HepG2 (cell line): ENCODE results near the gene NKAIN2. TPM values are rescaled to one million over a fixed set of nuclear protein-coding genes. Genes with fewer than 3 reads are reported as not detected.

Experiments
- SAFB2 ChIP-seq: sonication (generic); formaldehyde crosslinking; IDR thresholded peaks from 2 replicates; pipeline ENCODE4 v1.5.1; 2020; ENCODE audit warnings: missing genetic modification reagents, low read depth, mild to moderate bottlenecking, borderline replicate concordance
- YY1 ChIP-seq: IDR thresholded peaks from 2 replicates; pipeline ENCODE4 v1.6.1; 2011; ENCODE audit warnings: low read length, low read depth, moderate library complexity, mild to moderate bottlenecking; ENCODE audit not compliant: insufficient read depth, insufficient replicate concordance
- ZNF318 ChIP-seq: sonication (generic); formaldehyde crosslinking; IDR thresholded peaks from 2 replicates; pipeline ENCODE4 v1.4.0; 2020; ENCODE audit warnings: mild to moderate bottlenecking, missing genetic modification reagents
- ZNF331 ChIP-seq: sonication (generic); formaldehyde crosslinking; IDR thresholded peaks from 2 replicates; pipeline ENCODE4 v1.4.0; 2020; ENCODE audit warnings: missing genetic modification reagents
- polyA plus RNA-seq, 8 experiments: library from polyadenylated mRNA; depleted of rRNA in 3 of 8; stranded (reverse) in 7 of 8; unstranded in 1 of 8; fragments of >200 nt; fragmentation: Illumina TruSeq in 4 of 8; extraction: Trizol in 4 of 8; gene quantifications; 2 replicates each; pipeline versions ENCODE4 v1.2.1 to v1.2.3, GENCODE V29; 2011 to 2016; ENCODE audit warnings: low read depth in 4 of 8, missing spikeins in 1 of 8, mixed read lengths in 1 of 8; ENCODE audit not compliant: insufficient read depth in 1 of 8
- total RNA-seq, 5 experiments: library from RNA; depleted of rRNA; stranded (reverse); fragments of >200 nt; fragmentation: Illumina TruSeq; extraction: Trizol; gene quantifications; 2 replicates each; pipeline ENCODE4 v1.2.3, GENCODE V29; 2016; ENCODE audit warnings: low read depth in 1 of 5
- TF ChIP-seq, protein P1 (sequence below): sonication (generic); formaldehyde crosslinking; IDR thresholded peaks from 2 replicates; pipeline ENCODE4 v1.8.0; 2022; ENCODE audit warnings: missing genetic modification reagents, low read depth, mild to moderate bottlenecking, borderline replicate concordance

NKAIN2 gene
- total and polyA plus RNA-seq, 2 of the 13 experiments (the other 11 are each of a cell fraction or from before 2014, with no cell fraction given): not detected

DNA sequence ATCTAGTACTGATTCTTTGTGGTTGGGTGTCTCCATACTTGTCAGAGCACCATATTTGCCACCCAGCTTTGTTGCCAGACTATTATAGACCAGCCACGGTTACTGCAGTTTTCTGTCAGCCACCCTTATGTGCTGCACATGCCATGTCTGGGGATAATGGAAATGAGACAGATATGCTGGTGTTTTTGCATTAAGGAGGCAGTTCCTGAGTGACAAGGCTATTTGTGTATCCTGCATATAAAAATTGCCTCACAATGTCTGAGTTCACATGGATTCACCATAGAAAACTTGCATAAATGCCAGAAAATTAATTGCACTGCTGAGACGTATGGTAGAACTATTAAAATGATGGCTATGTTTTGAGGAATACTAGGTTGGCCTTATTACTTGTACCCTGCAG lies 51.8 kb downstream of the NKAIN2 start (continued):
- TF ChIP-seq ZNF318 (CRISPR knock-in tag): no peak
- TF ChIP-seq, protein P1, sequence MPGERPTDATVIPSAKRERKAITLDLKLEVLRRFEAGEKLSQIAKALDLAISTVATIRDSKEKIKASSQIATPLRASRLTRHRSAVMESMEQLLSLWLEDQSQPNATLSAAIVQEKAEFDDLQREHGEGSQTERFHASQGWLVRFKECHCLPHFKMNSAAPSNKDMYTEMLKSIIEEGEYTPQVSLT (CRISPR knock-in tag): no peak
- TF ChIP-seq SAFB2: no peak
- no peak for TF ChIP-seq YY1
- TF ChIP-seq ZNF331: no peak
